Esophagus muscularis mucosa (tissue), 4 donors: ENCODE data around the gene FPR1. TPM values are rescaled to one million over a fixed set of nuclear protein-coding genes. Genes with fewer than 3 reads are reported as not detected.

Experiments
- DNase-seq: peaks from one replicate; pipeline ENCODE4 v3.0.0-alpha.2; 2017; ENCODE audit errors: extremely low spot score
- H3K27ac ChIP-seq, 4 donors: fragments of 200-600 bp; sonication (generic); replicated peaks in 1 of 4; 1 replicate in 3 of 4; 2 replicates in 1 of 4; pipeline ENCODE4 v1.5.1; 2016 to 2019; ENCODE audit warnings: mild to moderate bottlenecking in 1 of 4
- H3K27me3 ChIP-seq, 4 donors: fragments of 200-600 bp; sonication (generic); one replicate each; pipeline versions ENCODE4 v1.5.1 to v1.6.0; 2016 to 2019
- H3K36me3 ChIP-seq, 4 donors: fragments of 200-600 bp; sonication (generic); one replicate each; pipeline ENCODE4 v1.5.1; 2016 to 2019
- H3K4me1 ChIP-seq, 4 donors: fragments of 200-600 bp; sonication (generic); one replicate each; pipeline ENCODE4 v1.5.1; 2016 to 2019
- H3K4me3 ChIP-seq, 4 donors: fragments of 200-600 bp; sonication (generic); 1 replicate in 2 of 4; 2 replicates in 2 of 4; pipeline ENCODE4 v1.5.1; 2016 to 2019; ENCODE audit warnings: mild to moderate bottlenecking in 4 of 4, moderate library complexity in 1 of 4
- H3K9me3 ChIP-seq, 4 donors: fragments of 200-600 bp; sonication (generic); 1 replicate in 3 of 4; 2 replicates in 1 of 4; pipeline ENCODE4 v1.5.1; 2016 to 2019
- EP300 ChIP-seq: sonication (generic); formaldehyde crosslinking; IDR thresholded peaks from one replicate; pipeline ENCODE4 v1.6.1; 2017; ENCODE audit warnings: antibody characterized with exemption
- POLR2A ChIP-seq: fragments of 450-650 bp; IDR thresholded peaks from one replicate; pipeline ENCODE4 v1.6.1; 2017; ENCODE audit warnings: antibody characterized with exemption, moderate library complexity, mild to moderate bottlenecking, low read depth
- POLR2AphosphoS5 ChIP-seq, 2 donors: sonication (generic); formaldehyde crosslinking; IDR thresholded peaks; one replicate each; pipeline ENCODE4 v1.6.1; 2017; ENCODE audit warnings: antibody characterized with exemption in 2 of 2
- WGBS: methylation state at CpG from one replicate; pipeline ENCODE4 v1.1.5; 2018; 5-methylcytosine and 5-hydroxymethylcytosine counted together
- intact Hi-C: fragments of 100-400 bp; cut with DNase I; formaldehyde crosslinking; loops from one replicate; pipeline ENCODE4 v1.15.1; 2023
- total RNA-seq, 4 donors: library from RNA; depleted of rRNA; stranded (reverse); fragments of >200 nt; gene quantifications; one replicate each; pipeline versions ENCODE4 v1.1.0 to v1.2.1, GENCODE V29; 2016
- TF ChIP-seq, protein P1 (sequence below), 3 experiments: fragments of 200-600 bp in 2 of 3; fragments of 450-650 bp in 1 of 3; sonication (generic) in 2 of 3; IDR thresholded peaks; one replicate each; pipeline ENCODE4 v1.5.1; 2017 to 2019; ENCODE audit warnings: antibody characterized with exemption in 3 of 3, mild to moderate bottlenecking in 2 of 3, moderate library complexity in 1 of 3

FPR1 gene
- total RNA-seq, 4 donors from 2014 or later, result 3.7 to 38.9 (median 7.7) TPM

DNA sequence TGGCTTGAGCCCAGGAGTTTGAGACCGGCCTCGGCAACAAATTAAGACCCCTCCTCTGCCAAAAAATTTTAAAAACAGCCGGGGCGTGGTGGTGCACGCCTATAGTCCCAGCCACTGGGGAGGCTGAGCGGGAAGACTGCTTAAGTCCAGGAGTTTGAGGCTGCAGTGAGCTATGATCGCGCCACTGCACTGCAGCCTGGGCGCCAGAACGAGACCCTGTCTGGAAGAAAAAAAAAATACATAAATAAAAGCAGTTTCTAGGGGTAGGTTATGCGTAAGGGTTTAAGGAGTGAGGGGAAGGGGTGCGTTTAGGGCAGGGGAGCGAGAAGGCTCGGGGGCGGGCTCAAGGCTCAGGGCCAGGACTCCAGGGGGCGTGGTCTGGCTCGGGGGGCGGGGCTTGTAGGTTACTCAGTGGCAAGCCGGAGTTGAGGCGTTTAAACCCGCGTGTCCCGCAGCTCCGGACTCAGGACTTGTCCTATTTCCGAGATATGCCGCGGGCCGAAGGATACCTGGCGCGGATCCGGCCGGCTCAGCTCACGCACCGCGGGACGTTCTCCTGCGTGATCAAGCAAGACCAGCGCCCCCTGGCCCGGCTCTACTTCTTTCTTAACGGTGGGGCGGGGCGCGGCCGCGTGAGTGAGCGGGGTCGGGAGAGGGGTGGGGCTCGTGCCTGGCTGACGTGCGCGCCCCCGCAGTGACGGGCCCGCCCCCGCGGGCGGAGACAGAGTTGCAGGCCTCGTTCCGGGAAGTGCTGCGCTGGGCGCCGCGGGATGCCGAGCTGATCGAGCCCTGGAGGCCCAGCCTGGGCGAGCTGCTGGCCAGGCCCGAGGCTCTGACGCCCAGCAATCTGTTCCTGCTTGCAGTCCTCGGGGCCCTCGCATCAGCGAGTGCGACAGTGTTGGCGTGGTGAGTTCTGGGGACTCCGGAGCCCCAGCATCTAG, 47.8 kb downstream of the FPR1 start:
- 3% methylated on average over 25 of the region's 74 CpGs for WGBS
- H3K36me3 ChIP-seq, result peaks cover 16 to 61% (median 40%) of the 10 kb centered on the region in 4 donors
- peak; percentile 100 for DNase-seq
- H3K4me1 ChIP-seq, result peaks cover 34 to 47% (median 41%) of the 10 kb centered on the region in 4 donors
- H3K27ac ChIP-seq, result peak overlapping the region; percentile 88 to 94 (median 92)
- no peaks in the 10 kb centered on the region for H3K9me3 ChIP-seq
- intact Hi-C loops, result loop anchor here (2.0 to 10.0 kb wide), 2 partner anchors 15 to 339 kb away; partner anchors contain the start of genes CLDND2 and ETFB
- H3K4me3 ChIP-seq, result peak overlapping the region; percentile 62 to 72 (median 66)
- TF ChIP-seq, protein P1, sequence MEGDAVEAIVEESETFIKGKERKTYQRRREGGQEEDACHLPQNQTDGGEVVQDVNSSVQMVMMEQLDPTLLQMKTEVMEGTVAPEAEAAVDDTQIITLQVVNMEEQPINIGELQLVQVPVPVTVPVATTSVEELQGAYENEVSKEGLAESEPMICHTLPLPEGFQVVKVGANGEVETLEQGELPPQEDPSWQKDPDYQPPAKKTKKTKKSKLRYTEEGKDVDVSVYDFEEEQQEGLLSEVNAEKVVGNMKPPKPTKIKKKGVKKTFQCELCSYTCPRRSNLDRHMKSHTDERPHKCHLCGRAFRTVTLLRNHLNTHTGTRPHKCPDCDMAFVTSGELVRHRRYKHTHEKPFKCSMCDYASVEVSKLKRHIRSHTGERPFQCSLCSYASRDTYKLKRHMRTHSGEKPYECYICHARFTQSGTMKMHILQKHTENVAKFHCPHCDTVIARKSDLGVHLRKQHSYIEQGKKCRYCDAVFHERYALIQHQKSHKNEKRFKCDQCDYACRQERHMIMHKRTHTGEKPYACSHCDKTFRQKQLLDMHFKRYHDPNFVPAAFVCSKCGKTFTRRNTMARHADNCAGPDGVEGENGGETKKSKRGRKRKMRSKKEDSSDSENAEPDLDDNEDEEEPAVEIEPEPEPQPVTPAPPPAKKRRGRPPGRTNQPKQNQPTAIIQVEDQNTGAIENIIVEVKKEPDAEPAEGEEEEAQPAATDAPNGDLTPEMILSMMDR (IDR thresholded peaks at IDR 0.05), result peak; percentile 38 to 51 (median 43)
- TF ChIP-seq POLR2A (peak; percentile 70), POLR2AphosphoS5 (IDR thresholded peaks at IDR 0.05) (peak; percentile 94 to 95), EP300 (peak; percentile 27)
- no peaks in the 10 kb centered on the region for H3K27me3 ChIP-seq

DNA sequence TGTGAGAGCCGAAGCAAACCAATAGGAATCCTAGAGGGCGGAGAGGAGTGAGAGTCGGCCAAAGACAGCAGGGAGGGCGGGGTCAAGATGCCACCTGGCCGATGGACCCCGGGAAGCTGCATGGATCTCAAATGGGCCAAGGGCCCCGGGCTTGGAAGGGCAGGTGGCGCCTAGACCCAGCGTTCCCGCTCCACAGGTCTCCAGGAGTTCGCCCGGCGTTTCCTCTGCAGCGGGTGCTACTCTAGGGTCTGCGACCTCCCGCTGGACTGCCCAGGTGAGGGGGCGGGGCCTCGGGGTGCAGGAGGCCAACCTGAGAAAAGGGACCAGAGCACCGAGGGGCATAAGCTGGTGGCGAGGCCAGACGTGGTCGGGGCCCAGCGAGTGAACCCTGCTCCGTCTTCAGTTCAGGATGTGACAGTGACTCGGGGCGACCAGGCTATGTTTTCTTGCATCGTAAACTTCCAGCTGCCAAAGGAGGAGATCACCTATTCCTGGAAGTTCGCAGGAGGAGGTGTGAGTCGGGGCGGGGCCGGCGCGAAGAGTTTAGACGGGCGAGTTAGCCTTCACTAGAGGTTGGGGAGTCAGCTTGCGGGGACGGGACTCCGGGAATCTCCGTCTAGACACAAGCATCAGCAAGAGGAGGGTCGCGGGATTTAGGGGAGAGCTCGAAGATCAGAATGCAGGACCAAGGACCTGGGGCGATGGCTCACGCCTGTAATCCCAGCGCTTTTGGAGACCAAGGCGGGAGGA, 48.7 kb downstream of the FPR1 start:
- 49% methylated on average over 26 of the region's 46 CpGs for WGBS
- Histone ChIP-seq H3K4me3 (peak overlapping the region; percentile 62 to 72 (median 66)), H3K4me1 (peaks cover 34 to 47% (median 41%) of the 10 kb centered on the region in 4 donors), H3K27ac (peak overlapping the region; percentile 88 to 94 (median 92)), H3K27me3 (no peaks in the 10 kb centered on the region), H3K9me3 (no peaks in the 10 kb centered on the region), H3K36me3 (peaks cover 19 to 69% (median 48%) of the 10 kb centered on the region in 4 donors)
- no peak for DNase-seq
- intact Hi-C loops, result loop anchor here (2.0 to 10.0 kb wide), 2 partner anchors 14 to 338 kb away; partner anchors contain the start of genes CLDND2 and ETFB
- no peak for TF ChIP-seq POLR2A
- TF ChIP-seq POLR2AphosphoS5 (IDR thresholded peaks at IDR 0.05), result peak in 1 of 2 donors; percentile 47

DNA sequence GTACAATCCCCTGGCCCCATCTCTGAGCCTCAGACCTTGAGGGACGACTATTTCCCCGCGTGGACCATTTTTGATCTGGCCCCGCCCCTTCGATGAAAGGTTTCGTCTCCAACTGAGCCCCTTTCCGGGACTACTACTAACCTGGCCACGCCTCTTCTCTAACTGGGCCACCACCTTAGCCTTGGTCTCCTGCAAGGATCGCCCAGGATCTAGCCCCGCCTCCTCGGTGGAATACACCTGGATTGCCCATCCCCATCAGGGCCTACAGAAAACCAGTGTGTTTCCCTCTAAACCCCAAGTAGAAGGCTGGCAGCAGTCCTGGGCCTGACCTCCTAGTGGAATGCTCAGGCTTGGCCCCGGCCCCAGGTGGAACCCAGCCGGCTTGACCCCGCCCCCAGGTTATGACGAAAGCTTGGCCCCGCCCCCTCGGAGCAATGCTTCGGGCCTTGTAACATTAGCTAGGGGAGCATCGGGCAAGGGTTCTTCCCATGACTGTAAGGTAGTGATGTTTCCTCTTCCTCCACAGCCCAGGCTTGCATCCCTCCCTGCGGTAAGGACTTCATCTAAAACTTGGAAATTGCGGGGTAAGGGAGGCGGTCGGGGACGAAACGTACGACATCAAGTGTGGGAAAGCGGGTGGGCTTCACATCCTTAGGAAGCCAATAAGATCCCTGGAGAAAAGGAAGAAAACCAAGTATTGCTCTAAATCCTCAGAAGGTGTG, 49.4 kb downstream of the FPR1 start:
- TF ChIP-seq EP300 (no peak), POLR2AphosphoS5 (IDR thresholded peaks at IDR 0.05) (peak; percentile 36 to 65)
- TF ChIP-seq, protein P1 (IDR thresholded peaks at IDR 0.05), result no peak
- H3K4me3 ChIP-seq, result peak overlapping the region in 3 of 4 donors; percentile 62 to 67 (median 65)
- H3K27ac ChIP-seq, result peak overlapping the region; percentile 88 to 94 (median 92)
- intact Hi-C loops, result loop anchor here (2.0 to 10.0 kb wide), 2 partner anchors 13 to 337 kb away; partner anchors contain the start of genes CLDND2 and ETFB
- DNase-seq, result peak; percentile 96
- H3K27me3 ChIP-seq, result no peaks in the 10 kb centered on the region
- peaks cover 22 to 74% (median 52%) of the 10 kb centered on the region in 4 donors for H3K36me3 ChIP-seq
- no peaks in the 10 kb centered on the region for H3K9me3 ChIP-seq
- H3K4me1 ChIP-seq, result peaks cover 34 to 47% (median 41%) of the 10 kb centered on the region in 4 donors
- 44% methylated on average over 25 of the region's 27 CpGs for WGBS

DNA sequence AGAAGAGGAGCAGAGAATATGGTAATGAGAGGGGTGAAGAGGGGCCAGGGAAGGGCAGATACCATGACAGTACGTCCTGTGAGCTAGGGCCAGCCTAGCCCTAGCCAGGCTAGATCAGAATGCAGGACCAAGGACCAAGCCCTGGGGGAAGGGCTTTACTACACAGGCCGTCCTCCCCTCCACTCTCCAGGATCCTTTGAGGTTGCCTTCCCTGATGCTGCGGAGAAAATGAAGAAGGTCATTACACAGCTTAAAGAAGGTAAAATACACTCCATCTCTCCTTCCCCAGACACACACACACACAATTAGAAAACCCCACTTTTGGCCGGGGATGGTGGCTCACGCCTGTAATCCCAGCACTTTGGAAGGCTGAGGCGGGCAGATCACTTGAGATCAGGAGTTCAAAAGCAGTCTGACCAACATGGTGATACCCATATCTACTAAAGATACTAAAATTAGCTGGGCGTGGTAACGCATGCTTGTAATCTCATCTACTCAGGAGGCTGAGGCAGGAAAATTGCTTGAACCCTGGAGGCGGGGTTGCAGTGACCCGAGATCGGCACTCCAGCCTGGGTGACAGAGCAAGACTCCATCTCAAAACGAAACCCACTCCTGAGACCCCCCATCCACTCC, 50.1 kb downstream of the FPR1 start:
- no peak for DNase-seq
- Histone ChIP-seq H3K9me3 (no peaks in the 10 kb centered on the region), H3K4me1 (peaks cover 34 to 47% (median 41%) of the 10 kb centered on the region in 4 donors), H3K27ac (peak overlapping the region; percentile 88 to 94 (median 92)), H3K4me3 (no peak overlapping the region), H3K27me3 (no peaks in the 10 kb centered on the region), H3K36me3 (peaks cover 19 to 74% (median 54%) of the 10 kb centered on the region in 4 donors)
- intact Hi-C loops, result loop anchor here (2.0 to 10.0 kb wide), 2 partner anchors 13 to 337 kb away; partner anchors contain the start of genes CLDND2 and ETFB
- no peak for TF ChIP-seq POLR2A
- no peak for TF ChIP-seq POLR2AphosphoS5 (IDR thresholded peaks at IDR 0.05)
- TF ChIP-seq, protein P1 (IDR thresholded peaks at IDR 0.05), result no peak
- no peak for TF ChIP-seq EP300
- WGBS, result 81% methylated on average over 12 of the region's 12 CpGs
